Left lung (tissue), 10 donors: ENCODE data around the gene PCGF2. TPM values are rescaled to one million over a fixed set of nuclear protein-coding genes. Genes with fewer than 3 reads are reported as not detected.
A peak's percentile ranks its signal among the peaks of the same experiment; 100 is the strongest.

Experiments
- ATAC-seq: fragments of 200-7000 bp; cut with Tn5 transposase; one replicate; pipeline ENCODE4 v1.9.1; 2020; ENCODE audit warnings: moderate library complexity
- DNase-seq, 4 donors: peaks; one replicate each; pipeline ENCODE4 v3.0.0-alpha.2; 2013 to 2020
- H3K27ac ChIP-seq, 2 donors: fragments of 200-600 bp; sonication (generic) in 1 of 2; one replicate each; pipeline versions ENCODE4 v1.5.0 to v1.8.0; 2020 to 2021
- H3K27me3 ChIP-seq, 2 donors: fragments of 200-600 bp; sonication (generic) in 1 of 2; one replicate each; pipeline versions ENCODE4 v1.5.0 to v1.8.0; 2020 to 2021
- H3K36me3 ChIP-seq, 2 donors: fragments of 200-600 bp; sonication (generic) in 1 of 2; one replicate each; pipeline versions ENCODE4 v1.5.0 to v1.8.0; 2020 to 2021
- H3K4me1 ChIP-seq, 2 donors: fragments of 200-600 bp; one replicate each; pipeline ENCODE4 v1.8.0; 2021
- H3K4me3 ChIP-seq, 2 donors: fragments of 200-600 bp; sonication (generic) in 1 of 2; one replicate each; pipeline versions ENCODE4 v1.5.0 to v1.8.0; 2020 to 2021; ENCODE audit warnings: mild to moderate bottlenecking in 1 of 2
- H3K9me3 ChIP-seq, 2 donors: fragments of 200-600 bp; sonication (generic) in 1 of 2; one replicate each; pipeline versions ENCODE4 v1.5.0 to v1.8.0; 2020 to 2021
- intact Hi-C, 2 donors: fragments of 100-400 bp; cut with DNase I; formaldehyde crosslinking; loops; one replicate each; pipeline versions ENCODE4 v1.11.2 to v1.14.2; 2022
- polyA plus RNA-seq, 6 donors: library from polyadenylated mRNA; unstranded; fragments of 120-200 nt; gene quantifications; one replicate each; pipeline ENCODE4 v1.2.1, GENCODE V29; 2013; ENCODE audit not compliant: insufficient read length in 6 of 6
- total RNA-seq, 2 donors: library from RNA; stranded (reverse); fragmentation: NEBNext Ultra II Directional; extraction: Animal tissue kit (Norgen Biotek cat#: 25700); gene quantifications; one replicate each; pipeline ENCODE4 v1.2.1, GENCODE V29; 2021
- TF ChIP-seq, protein P1 (sequence below), 2 donors: fragments of 200-600 bp; sonication (generic) in 1 of 2; IDR thresholded peaks; one replicate each; pipeline versions ENCODE4 v1.5.0 to v1.8.0; 2021; ENCODE audit warnings: antibody characterized with exemption in 2 of 2
- donor health status: DM: no; HTN: yes; CAD: no.
- donor health status: DM: no; HTN: no; CAD: no.

PCGF2 gene
- total and polyA plus RNA-seq, 8 donors, result 40.0 to 102 (median 85.0) TPM

DNA sequence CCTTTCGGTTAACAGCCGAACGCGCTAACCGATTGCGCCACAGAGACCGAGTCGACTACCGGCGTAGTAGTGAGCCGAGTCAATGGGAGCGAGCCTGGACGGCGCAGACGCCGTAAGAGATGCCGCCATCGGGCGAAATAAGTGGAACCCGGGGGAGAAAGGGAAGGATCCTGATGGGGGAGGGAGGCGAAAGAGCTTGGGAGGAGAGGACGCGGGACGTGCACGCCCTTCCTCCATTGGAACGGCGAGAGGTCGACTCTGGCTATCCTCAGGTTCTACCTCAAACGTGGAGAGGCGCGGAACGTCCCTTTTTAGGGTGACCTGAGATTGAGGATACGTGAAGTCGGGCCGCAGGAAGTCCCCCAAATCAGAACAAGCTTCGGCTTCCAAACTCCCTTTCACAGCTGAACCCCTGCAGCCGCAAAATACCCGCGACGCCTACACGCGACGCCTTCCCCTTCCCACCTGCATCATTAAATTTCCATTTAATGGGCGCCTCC is 3.7 kb upstream of the PCGF2 start:
- Histone ChIP-seq H3K4me1 (peaks cover 12 to 65% of the 10 kb centered on the region in 2 donors), H3K9me3 (no peaks in the 10 kb centered on the region), H3K27ac (peak overlapping the region; percentile 88 to 90), H3K4me3 (peak overlapping the region; percentile 91 to 97), H3K27me3 (peaks cover 0 to 48% of the 10 kb centered on the region in 2 donors), H3K36me3 (peaks cover 0 to 31% of the 10 kb centered on the region in 2 donors)
- TF ChIP-seq, protein P1, sequence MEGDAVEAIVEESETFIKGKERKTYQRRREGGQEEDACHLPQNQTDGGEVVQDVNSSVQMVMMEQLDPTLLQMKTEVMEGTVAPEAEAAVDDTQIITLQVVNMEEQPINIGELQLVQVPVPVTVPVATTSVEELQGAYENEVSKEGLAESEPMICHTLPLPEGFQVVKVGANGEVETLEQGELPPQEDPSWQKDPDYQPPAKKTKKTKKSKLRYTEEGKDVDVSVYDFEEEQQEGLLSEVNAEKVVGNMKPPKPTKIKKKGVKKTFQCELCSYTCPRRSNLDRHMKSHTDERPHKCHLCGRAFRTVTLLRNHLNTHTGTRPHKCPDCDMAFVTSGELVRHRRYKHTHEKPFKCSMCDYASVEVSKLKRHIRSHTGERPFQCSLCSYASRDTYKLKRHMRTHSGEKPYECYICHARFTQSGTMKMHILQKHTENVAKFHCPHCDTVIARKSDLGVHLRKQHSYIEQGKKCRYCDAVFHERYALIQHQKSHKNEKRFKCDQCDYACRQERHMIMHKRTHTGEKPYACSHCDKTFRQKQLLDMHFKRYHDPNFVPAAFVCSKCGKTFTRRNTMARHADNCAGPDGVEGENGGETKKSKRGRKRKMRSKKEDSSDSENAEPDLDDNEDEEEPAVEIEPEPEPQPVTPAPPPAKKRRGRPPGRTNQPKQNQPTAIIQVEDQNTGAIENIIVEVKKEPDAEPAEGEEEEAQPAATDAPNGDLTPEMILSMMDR (IDR thresholded peaks at IDR 0.05), result no peak
- intact Hi-C loops, result no loop called here
- ATAC-seq (peak; percentile 53), DNase-seq (peak; percentile 82 to 92 (median 88))

DNA sequence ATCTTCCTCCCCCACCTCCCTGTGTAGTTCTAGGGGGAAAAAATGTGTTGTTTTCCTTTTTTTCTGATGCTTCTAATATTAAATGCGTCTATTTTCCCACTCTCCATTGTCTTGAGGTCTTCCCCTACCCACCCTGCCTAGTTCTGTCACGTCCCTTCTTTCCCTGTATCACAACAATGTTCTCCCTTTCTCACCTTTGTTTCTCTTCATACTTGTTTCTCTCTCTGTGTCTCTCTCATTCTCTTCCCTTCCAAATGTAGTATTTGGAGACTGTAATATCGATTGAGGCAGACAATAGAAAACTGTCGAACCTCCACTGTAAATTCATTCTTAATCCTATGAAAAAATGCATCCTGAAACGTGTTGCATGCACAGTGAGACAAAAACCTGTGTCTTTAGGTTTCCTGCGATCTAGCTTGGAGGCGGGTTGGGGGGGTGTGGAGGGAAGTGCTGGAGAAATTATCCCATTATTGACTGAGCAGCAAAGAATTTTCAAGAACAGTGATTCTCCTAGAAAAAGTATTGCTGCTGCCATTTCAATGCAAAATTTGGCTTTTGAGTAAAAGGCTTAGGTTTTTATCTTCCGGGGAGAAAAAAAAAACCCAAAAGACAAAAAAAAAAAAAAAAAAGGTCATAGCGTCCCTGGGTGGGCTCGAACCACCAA is 3.1 kb upstream of the PCGF2 start:
- Histone ChIP-seq H3K36me3 (peaks cover 0 to 25% of the 10 kb centered on the region in 2 donors), H3K27ac (peak overlapping the region; percentile 88 to 90), H3K4me1 (peaks cover 18 to 71% of the 10 kb centered on the region in 2 donors), H3K4me3 (peak overlapping the region; percentile 91 to 97), H3K27me3 (peaks cover 0 to 54% of the 10 kb centered on the region in 2 donors), H3K9me3 (no peaks in the 10 kb centered on the region)
- ATAC-seq (no peak), DNase-seq (no peak)
- intact Hi-C loops, result no loop called here
- TF ChIP-seq, protein P1 (IDR thresholded peaks at IDR 0.05), result no peak

DNA sequence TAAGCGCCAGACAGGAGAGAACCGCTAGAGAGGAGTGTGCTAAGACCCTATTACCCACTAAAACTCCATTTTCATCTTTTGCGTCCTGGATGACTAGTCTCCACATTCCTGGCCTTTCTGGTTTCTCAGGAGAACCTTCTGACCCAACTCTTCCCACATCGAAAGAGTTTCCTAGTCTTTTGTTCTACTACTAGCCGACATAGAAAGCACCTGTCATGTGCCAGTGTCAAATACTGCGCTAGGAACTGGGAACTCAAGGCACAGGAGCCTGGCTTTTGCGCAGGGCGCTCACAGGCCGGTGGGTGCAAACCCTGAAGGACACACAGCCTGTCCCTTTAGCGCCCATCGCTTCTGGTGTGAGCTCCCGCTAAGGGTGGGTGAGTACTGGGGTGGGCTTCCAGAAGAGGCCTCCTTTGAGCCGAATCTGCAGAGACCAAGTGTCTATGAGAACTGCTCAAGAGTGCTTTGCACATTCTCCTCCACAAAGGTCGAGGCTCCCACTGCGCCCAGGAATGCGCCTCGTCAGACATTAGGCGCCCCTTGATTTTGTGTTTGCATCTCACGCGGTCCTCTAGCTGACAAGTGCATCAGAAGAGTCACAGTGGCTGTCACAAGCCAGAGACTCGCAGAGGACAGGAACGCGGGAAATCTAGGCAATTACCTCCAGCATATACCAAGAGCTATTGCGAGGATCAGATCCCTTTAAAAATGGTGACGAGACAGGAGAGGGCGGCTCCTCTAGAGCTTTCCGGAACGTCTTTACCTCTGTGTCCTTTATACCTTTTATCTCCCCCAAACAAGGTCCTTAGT is 2.4 kb upstream of the PCGF2 start:
- H3K27ac ChIP-seq, result peak overlapping the region; percentile 88 to 90
- H3K9me3 ChIP-seq, result no peaks in the 10 kb centered on the region
- H3K36me3 ChIP-seq, result peaks cover 0 to 18% of the 10 kb centered on the region in 2 donors
- ATAC-seq (no peak), DNase-seq (peak in 1 of 4 donors; percentile 39)
- TF ChIP-seq, protein P1 (IDR thresholded peaks at IDR 0.05), result no peak
- peaks cover 19 to 78% of the 10 kb centered on the region in 2 donors for H3K4me1 ChIP-seq
- peak overlapping the region; percentile 91 to 97 for H3K4me3 ChIP-seq
- H3K27me3 ChIP-seq, result peaks cover 0 to 60% of the 10 kb centered on the region in 2 donors
- intact Hi-C loops, result no loop called here

DNA sequence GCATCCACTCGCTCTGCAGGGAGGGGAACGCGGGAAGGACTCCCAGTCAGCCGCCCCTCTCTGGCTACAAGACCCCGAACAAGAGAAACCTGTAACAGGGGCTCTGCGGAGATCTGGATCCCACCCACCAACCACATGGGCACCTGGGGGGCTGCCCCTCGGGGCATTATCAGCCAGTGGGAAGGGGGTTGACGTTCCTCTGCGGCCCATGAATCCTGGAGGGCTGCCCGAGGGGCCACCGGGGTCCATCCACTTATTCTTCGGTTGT is 1.8 kb upstream of the PCGF2 start:
- Histone ChIP-seq H3K36me3 (peaks cover 0 to 12% of the 10 kb centered on the region in 2 donors), H3K27me3 (peaks cover 0 to 65% of the 10 kb centered on the region in 2 donors), H3K9me3 (no peaks in the 10 kb centered on the region), H3K4me1 (peaks cover 19 to 78% of the 10 kb centered on the region in 2 donors), H3K27ac (peak overlapping the region; percentile 88 to 90), H3K4me3 (peak overlapping the region; percentile 89 to 97)
- DNase-seq (no peak), ATAC-seq (no peak)
- TF ChIP-seq, protein P1 (IDR thresholded peaks at IDR 0.05), result no peak
- intact Hi-C loops, result no loop called here
